Karpas-422 (cell line): Measurements from ENCODE around the gene SEMA3A. TPM values are rescaled to one million over a fixed set of nuclear protein-coding genes. Genes with fewer than 3 reads are reported as not detected.

ENCODE experiments used
- DNase-seq: peaks from one replicate; pipeline ENCODE4 v3.0.0-alpha.2; 2015
- H2AFZ ChIP-seq: fragments of 200-600 bp; sonication (generic); 2 replicates; pipeline ENCODE4 v1.6.1; 2014; ENCODE audit warnings: antibody characterized with exemption, low read length, mixed read lengths
- H3K27ac ChIP-seq: fragments of 200-600 bp; sonication (generic); 2 replicates; pipeline ENCODE4 v1.5.1; 2014; ENCODE audit warnings: mild to moderate bottlenecking, low read length, moderate library complexity
- H3K27me3 ChIP-seq: fragments of 200-600 bp; sonication (generic); 2 replicates; pipeline ENCODE4 v1.6.1; 2014; ENCODE audit warnings: low read length, mixed read lengths
- H3K36me3 ChIP-seq: fragments of 200-600 bp; sonication (generic); 2 replicates; pipeline ENCODE4 v1.6.1; 2014; ENCODE audit warnings: low read length, mixed read lengths; ENCODE audit not compliant: insufficient read depth
- H3K4me1 ChIP-seq: fragments of 200-600 bp; sonication (generic); 2 replicates; pipeline ENCODE4 v1.6.1; 2014; ENCODE audit warnings: mild to moderate bottlenecking, low read length, mixed read lengths
- H3K4me2 ChIP-seq: fragments of 200-600 bp; sonication (generic); 2 replicates; pipeline ENCODE4 v1.6.1; 2014; ENCODE audit warnings: low read length, low read depth, mild to moderate bottlenecking; ENCODE audit not compliant: poor library complexity, severe bottlenecking
- H3K4me3 ChIP-seq: fragments of 200-600 bp; sonication (generic); 2 replicates; pipeline ENCODE4 v1.5.1; 2014; ENCODE audit warnings: mild to moderate bottlenecking, antibody characterized with exemption, low read length, mixed read lengths
- H3K79me2 ChIP-seq: fragments of 200-600 bp; sonication (generic); 2 replicates; pipeline ENCODE4 v1.6.1; 2014; ENCODE audit warnings: mild to moderate bottlenecking, low read length, mixed read lengths
- H3K9ac ChIP-seq: fragments of 200-600 bp; sonication (generic); 2 replicates; pipeline ENCODE4 v1.6.0; 2014; ENCODE audit warnings: low read length
- H3K9me2 ChIP-seq: fragments of 200-600 bp; sonication (generic), shearing (Covaris generic); replicated peaks from 2 replicates; pipeline ENCODE4 v1.6.0; 2014; ENCODE audit warnings: mild to moderate bottlenecking, low read length, moderate library complexity; ENCODE audit not compliant: insufficient read depth
- H3K9me3 ChIP-seq: fragments of 300-700, 200-600 bp; sonication (generic); 2 replicates; pipeline ENCODE4 v1.6.1; 2014; ENCODE audit warnings: low read length, mixed read lengths
- H4K20me1 ChIP-seq: fragments of 200-600 bp; sonication (generic); 2 replicates; pipeline ENCODE4 v1.6.1; 2014; ENCODE audit warnings: mild to moderate bottlenecking, antibody characterized with exemption, low read length, low read depth; ENCODE audit not compliant: insufficient read depth
- total RNA-seq: library from RNA; depleted of rRNA; stranded (reverse); fragments of >200 nt; shearing (Covaris generic); gene quantifications from 2 replicates; pipeline ENCODE4 v1.2.3, GENCODE V29; 2014; ENCODE audit warnings: low replicate concordance

SEMA3A gene
- total RNA-seq, 1 experiment from 2014 or later: not detected

DNA sequence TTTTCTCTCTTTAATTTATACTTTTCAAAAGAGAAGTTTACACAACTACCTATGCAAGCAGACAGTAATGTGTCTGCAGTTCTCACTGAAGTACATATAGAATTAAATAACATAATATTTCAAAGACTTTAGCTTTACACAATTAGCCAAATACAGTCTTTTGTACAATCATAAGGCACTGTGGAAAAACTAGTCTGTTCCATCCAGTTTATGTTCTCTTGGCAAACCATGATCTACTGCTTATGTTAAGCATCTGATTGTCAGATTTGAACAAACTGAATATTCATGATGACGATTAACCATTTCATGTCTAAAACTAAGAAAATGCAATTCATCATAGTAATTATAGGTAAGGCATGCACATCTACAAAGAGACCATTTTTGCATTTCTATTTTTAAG lies 842 bp downstream of the SEMA3A start:
- no peaks in the 10 kb centered on the region for H3K4me1 ChIP-seq
- H3K9me2 ChIP-seq: no peaks in the 10 kb centered on the region
- no peak overlapping the region for H3K4me2 ChIP-seq
- no peaks in the 10 kb centered on the region for H3K79me2 ChIP-seq
- H3K27ac ChIP-seq: no peak overlapping the region
- no peak overlapping the region for H2AFZ ChIP-seq
- DNase-seq: no peak
- no peaks in the 10 kb centered on the region for H3K36me3 ChIP-seq
- H3K4me3 ChIP-seq: no peak overlapping the region
- no peak overlapping the region for H3K9ac ChIP-seq
- no peaks in the 10 kb centered on the region for H3K27me3 ChIP-seq
- H3K9me3 ChIP-seq: peaks cover 19% of the 10 kb centered on the region; the same call in 1 of the 2 replicates
- no peaks in the 10 kb centered on the region for H4K20me1 ChIP-seq

DNA sequence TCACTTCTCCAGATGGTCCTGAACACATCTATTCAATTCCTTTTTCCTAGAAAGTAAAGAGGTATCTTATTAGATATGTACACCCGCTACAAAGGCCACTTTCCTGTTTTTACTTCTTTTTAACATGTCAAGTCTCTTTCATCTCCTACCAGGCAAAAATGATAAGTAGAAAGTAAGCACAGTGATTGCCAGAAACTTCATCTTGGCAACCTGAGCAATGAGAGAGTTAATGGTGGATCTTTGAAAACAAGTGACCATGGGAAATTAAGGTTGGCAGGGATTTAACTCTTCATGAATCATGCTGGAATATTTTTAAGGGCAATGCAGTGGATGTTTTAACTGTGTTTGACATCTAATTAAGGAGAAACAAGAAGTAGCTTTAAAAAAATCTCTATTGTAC lies 2.7 kb downstream of the SEMA3A start:
- H3K36me3 ChIP-seq: no peaks in the 10 kb centered on the region
- no peaks in the 10 kb centered on the region for H3K27me3 ChIP-seq
- H4K20me1 ChIP-seq: no peaks in the 10 kb centered on the region
- no peaks in the 10 kb centered on the region for H3K9me2 ChIP-seq
- peaks cover 29% of the 10 kb centered on the region for H3K9me3 ChIP-seq
- H2AFZ ChIP-seq: no peak overlapping the region
- no peak overlapping the region for H3K27ac ChIP-seq
- no peaks in the 10 kb centered on the region for H3K79me2 ChIP-seq
- DNase-seq: no peak
- H3K4me2 ChIP-seq: no peak overlapping the region
- H3K9ac ChIP-seq: no peak overlapping the region
- H3K4me1 ChIP-seq: no peaks in the 10 kb centered on the region
- H3K4me3 ChIP-seq: no peak overlapping the region

DNA sequence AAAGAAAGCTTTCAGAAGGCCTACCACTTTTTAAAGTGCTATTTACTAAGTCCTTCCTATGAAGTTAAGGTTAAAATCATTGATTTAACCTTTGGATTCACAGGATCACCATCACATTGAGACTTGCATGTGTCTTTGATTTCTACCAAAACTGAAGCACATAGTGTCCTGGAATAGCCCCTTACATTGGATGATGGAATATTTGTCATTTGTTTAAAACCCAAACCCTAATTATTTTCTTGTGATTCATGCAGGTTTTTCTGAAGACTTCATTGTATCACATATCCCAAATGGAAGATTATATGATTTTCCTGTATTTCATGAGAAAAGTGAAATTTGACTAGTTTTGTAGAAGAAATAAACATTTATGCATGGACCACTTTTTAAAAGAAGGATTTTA lies 3.3 kb downstream of the SEMA3A start:
- Histone ChIP-seq H3K4me1 (no peaks in the 10 kb centered on the region), H3K79me2 (no peaks in the 10 kb centered on the region), H3K36me3 (no peaks in the 10 kb centered on the region), H3K9me3 (peaks cover 32% of the 10 kb centered on the region), H3K4me3 (no peak overlapping the region), H3K27me3 (no peaks in the 10 kb centered on the region), H2AFZ (no peak overlapping the region), H3K27ac (no peak overlapping the region), H3K9ac (no peak overlapping the region), H3K9me2 (no peaks in the 10 kb centered on the region), H3K4me2 (no peak overlapping the region), H4K20me1 (no peaks in the 10 kb centered on the region)
- no peak for DNase-seq

DNA sequence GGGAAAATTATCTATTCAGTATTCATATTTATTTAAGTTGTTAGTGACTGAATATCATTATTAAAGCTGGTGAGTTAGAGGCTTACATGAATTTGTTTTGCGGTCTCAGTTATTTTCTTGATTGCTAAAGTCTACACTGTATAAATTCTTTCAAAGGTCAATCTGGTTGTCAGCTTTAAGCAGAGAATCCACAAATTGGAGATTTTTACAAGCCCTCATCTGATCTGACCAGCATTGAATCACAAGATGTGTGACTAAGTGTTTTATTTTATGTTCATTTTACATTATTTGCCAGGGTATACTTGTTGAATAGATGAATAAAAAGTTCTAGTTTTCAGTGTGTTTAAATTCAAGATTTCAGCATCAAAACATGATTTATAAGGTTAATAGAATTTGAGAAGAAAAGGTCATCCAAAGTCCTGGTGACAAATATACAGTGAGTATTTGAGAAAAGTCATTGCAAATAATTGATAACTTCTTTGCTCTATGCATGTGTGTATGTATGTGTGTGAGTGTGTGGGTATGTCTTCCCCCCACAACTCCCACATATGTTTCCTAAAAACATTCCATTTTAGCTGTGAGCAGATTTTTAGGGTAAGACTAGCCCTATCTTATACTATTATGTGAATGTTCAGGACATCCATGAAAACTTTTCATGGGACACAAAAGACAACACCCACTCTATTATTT lies 4.4 kb downstream of the SEMA3A start:
- Histone ChIP-seq H3K9me2 (no peaks in the 10 kb centered on the region), H3K4me3 (no peak overlapping the region), H3K36me3 (no peaks in the 10 kb centered on the region), H3K4me1 (no peaks in the 10 kb centered on the region), H4K20me1 (no peaks in the 10 kb centered on the region), H3K4me2 (no peak overlapping the region), H3K9ac (no peak overlapping the region), H2AFZ (no peak overlapping the region), H3K27me3 (no peaks in the 10 kb centered on the region), H3K9me3 (peaks cover 37% of the 10 kb centered on the region), H3K79me2 (no peaks in the 10 kb centered on the region), H3K27ac (no peak overlapping the region)
- DNase-seq: no peak

DNA sequence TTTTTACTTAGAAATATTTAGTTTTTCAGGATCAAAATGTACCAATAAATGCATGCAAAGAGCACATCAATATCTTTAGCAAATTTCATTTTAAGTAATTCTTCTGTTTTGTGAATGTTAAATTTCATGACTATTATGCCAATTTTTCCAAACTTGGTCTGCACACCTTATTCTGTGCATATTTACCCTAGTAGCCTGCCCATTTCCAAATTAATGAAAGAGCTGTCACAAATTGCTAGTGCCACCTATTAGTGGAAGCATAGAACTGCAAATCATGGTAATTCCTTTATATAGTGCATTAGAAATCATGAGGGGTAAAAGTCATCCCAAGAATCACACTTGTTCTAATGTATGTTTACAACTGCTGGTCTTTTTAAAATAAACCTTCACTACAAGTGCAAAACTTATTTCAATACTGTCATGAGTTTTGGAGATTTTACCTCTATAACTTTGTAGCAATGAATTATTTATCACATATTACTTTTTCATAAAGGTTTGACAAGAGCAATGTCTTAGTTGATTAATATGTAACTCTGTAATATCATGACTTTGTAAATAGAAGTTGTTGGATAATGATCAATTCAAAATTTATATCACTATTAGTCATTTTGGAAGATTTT lies 5.7 kb downstream of the SEMA3A start:
- Histone ChIP-seq H3K9ac (no peak overlapping the region), H3K4me3 (no peak overlapping the region), H2AFZ (no peak overlapping the region), H4K20me1 (no peaks in the 10 kb centered on the region), H3K4me2 (no peak overlapping the region), H3K79me2 (no peaks in the 10 kb centered on the region), H3K27me3 (no peaks in the 10 kb centered on the region), H3K9me2 (no peaks in the 10 kb centered on the region), H3K27ac (no peak overlapping the region), H3K9me3 (peaks cover 42% of the 10 kb centered on the region), H3K36me3 (no peaks in the 10 kb centered on the region), H3K4me1 (no peaks in the 10 kb centered on the region)
- DNase-seq: no peak

DNA sequence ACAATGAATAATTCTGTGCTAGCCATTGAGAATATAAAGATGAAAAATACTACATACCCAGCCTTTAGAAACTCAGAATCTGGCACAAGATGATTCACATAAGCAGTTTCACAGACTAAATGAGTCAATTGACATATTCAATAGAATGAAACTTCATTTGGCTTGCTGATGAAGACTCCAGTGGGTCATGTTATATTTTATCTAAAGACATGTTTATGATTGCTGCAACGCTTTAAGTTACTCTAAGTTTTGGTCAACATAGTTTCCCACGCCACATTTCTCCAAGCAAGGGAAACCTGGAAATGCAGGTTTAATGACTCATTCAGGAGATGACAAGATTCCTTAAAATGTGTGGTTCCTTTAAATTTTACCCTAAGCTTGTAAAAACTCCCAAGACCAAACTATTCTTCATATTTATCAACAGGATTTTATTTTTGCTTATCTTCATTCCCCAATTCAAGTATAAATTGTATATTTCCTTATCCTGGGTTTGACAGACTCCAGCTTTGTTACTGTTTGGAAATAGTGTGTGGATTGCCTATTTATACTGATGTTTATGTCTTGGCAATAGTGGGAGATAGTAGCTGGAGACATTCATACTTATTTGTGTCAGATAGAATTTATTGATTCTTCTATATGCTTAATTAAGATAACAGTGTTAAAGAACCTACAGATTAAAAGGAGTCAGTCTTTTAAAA lies 6.6 kb downstream of the SEMA3A start:
- H3K27ac ChIP-seq: no peak overlapping the region
- no peaks in the 10 kb centered on the region for H3K79me2 ChIP-seq
- no peak overlapping the region for H3K4me3 ChIP-seq
- H3K9ac ChIP-seq: no peak overlapping the region
- H3K36me3 ChIP-seq: no peaks in the 10 kb centered on the region
- H3K4me2 ChIP-seq: no peak overlapping the region
- H3K9me3 ChIP-seq: peaks cover 43% of the 10 kb centered on the region
- H3K9me2 ChIP-seq: no peaks in the 10 kb centered on the region
- no peaks in the 10 kb centered on the region for H4K20me1 ChIP-seq
- H3K4me1 ChIP-seq: no peaks in the 10 kb centered on the region
- H2AFZ ChIP-seq: no peak overlapping the region
- H3K27me3 ChIP-seq: no peaks in the 10 kb centered on the region
- DNase-seq: no peak

DNA sequence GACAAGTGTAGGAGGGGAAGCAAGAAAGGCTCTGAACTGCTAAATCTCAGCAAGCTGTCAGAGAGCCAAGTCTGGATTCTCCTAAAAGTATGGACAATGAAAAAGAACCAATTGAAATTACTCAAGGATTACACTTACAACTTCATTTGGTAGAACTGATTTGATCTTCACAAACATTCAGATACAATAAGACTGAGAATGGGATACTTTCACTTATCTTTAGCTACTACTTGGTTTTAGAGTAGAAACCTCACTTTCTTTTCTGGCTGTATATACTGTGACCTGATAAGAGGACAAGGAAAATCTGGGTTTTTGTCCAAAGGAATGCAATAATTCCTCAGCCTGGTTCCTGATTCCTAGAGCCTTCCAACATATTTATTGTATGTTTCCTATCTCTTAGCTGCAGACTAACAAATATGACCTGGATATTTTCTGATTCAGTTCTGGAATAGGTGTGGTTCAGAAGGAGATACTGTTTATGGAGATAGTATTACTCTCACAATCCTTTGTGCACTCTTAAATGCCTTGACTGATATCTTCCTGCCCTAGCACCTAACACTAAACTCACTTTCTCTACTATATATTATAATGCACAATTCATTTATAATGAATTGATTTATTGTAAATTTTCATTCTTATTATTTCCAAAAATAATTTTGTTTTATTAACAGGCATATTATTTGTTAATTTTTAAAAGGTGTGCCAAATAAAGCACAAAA lies 7.3 kb downstream of the SEMA3A start:
- Histone ChIP-seq H3K27me3 (no peaks in the 10 kb centered on the region), H3K9me2 (no peaks in the 10 kb centered on the region), H3K36me3 (no peaks in the 10 kb centered on the region), H3K9ac (no peak overlapping the region), H3K4me2 (no peak overlapping the region), H3K9me3 (peaks cover 50% of the 10 kb centered on the region), H4K20me1 (no peaks in the 10 kb centered on the region), H3K27ac (no peak overlapping the region), H3K79me2 (no peaks in the 10 kb centered on the region), H3K4me1 (no peaks in the 10 kb centered on the region), H2AFZ (no peak overlapping the region), H3K4me3 (no peak overlapping the region)
- no peak for DNase-seq

DNA sequence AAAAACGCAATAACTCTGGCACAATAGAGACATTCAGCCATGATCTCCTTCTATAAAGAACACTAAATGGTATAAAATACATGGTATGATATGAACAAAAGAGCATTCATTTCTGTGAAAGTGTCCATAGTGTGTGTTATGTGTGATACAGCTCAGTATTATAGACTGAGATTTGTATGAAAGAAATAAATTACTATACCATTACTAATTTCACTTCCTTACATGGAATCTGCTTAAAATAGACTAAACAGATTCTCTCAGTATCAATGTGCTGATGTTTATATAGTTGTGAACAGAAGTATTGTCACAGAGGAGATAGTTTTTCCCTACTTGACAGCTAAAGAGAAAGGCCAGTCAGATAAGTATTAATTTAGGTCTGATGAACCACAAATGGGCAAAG lies 10.8 kb downstream of the SEMA3A start:
- no peak overlapping the region for H3K9ac ChIP-seq
- H3K4me1 ChIP-seq: no peaks in the 10 kb centered on the region
- H3K4me3 ChIP-seq: no peak overlapping the region
- H3K27ac ChIP-seq: no peak overlapping the region
- no peaks in the 10 kb centered on the region for H4K20me1 ChIP-seq
- H3K9me2 ChIP-seq: no peaks in the 10 kb centered on the region
- H3K27me3 ChIP-seq: no peaks in the 10 kb centered on the region
- peaks cover 40% of the 10 kb centered on the region for H3K9me3 ChIP-seq
- DNase-seq: no peak
- no peak overlapping the region for H3K4me2 ChIP-seq
- no peaks in the 10 kb centered on the region for H3K79me2 ChIP-seq
- H2AFZ ChIP-seq: no peak overlapping the region
- H3K36me3 ChIP-seq: no peaks in the 10 kb centered on the region
